ENCODE results near the gene SHANK2.

The SHANK2 gene

DNA sequence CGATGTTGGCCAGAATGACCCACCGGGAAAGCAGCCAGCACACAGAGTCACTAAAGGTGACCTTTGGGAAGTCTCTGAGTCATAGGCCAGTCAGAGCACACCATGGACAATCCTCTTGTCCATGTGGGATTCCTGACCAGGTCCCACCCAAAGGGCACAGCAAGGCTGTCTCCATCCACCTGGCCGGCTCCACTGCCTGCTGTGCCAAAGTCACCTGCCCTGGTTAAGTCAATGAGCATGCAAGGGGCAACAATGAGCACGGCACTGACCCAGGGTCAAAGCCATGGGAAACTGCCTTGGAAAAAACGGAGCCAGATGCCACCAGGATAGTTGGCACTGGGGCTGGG, 49.8 kb downstream of the SHANK2 start:
- H3K27me3 ChIP-seq (ENCODE audit: insufficient read depth, low read depth, severe bottlenecking), result no peaks in the 10 kb centered on the region
- no peaks in the 10 kb centered on the region for H3K9me3 ChIP-seq (ENCODE audit: severe bottlenecking)
- no peak overlapping the region for H3K4me3 ChIP-seq (ENCODE audit: low read depth, low read length)
- no peak for DNase-seq
- H3K36me3 ChIP-seq, result no peaks in the 10 kb centered on the region
- H3K27ac ChIP-seq, result no peak overlapping the region
- TF ChIP-seq, protein P1, sequence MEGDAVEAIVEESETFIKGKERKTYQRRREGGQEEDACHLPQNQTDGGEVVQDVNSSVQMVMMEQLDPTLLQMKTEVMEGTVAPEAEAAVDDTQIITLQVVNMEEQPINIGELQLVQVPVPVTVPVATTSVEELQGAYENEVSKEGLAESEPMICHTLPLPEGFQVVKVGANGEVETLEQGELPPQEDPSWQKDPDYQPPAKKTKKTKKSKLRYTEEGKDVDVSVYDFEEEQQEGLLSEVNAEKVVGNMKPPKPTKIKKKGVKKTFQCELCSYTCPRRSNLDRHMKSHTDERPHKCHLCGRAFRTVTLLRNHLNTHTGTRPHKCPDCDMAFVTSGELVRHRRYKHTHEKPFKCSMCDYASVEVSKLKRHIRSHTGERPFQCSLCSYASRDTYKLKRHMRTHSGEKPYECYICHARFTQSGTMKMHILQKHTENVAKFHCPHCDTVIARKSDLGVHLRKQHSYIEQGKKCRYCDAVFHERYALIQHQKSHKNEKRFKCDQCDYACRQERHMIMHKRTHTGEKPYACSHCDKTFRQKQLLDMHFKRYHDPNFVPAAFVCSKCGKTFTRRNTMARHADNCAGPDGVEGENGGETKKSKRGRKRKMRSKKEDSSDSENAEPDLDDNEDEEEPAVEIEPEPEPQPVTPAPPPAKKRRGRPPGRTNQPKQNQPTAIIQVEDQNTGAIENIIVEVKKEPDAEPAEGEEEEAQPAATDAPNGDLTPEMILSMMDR (IDR thresholded peaks at IDR 0.05; ENCODE audit: low read depth, low read length), result no peak
